ENCODE results near the gene JAZF1. TPM values are rescaled to one million over a fixed set of nuclear protein-coding genes. Genes with fewer than 3 reads are reported as not detected.

Gene JAZF1
- total and polyA plus RNA-seq, 3 donors from 2014 or later: 38.5 to 51.0 (median 46.4) TPM

DNA sequence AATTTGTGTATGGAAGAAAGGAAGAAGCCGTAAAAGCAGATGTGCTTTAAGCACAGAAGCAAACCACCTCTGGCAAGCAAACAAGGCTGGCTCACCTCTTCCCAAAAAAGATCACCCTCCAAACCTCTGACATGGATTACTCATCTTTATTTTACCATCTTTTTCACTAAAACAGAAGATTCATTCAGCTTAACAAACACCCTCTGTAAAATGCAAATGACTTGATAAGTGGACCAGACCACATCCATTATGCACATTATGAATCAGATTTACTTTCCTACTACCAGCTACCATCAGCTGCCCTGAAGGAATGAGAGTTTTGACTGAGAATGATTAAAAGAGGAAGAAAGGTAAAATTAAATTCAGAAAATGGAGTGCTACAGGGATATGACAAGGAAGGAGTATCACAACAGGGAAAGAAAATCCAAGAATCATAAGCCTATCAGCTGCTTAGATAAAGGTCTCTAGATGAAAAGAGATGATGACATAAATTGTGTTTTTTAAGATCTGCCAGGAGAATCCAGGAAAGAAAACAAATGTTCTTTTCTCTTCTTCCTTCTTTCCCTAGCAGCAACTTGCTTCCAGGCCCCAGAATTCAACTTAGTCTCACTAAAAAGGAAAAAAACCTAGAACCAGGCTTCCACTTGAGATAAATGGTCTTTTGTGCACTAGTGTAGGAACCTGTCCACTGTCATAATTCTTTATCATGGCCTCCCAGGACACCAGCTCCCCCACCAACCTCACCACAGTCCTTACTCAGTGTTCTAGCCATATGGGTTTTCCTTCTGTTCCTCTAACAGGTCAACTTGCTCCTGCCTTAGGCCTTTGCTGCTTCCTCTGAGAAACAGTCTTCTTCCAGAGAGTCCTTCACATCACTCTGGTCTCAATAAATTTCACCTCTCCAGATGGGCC is 47.4 kb downstream of the JAZF1 start:
- peak overlapping the region; percentile 76 to 80 for H3K27ac ChIP-seq
- intact Hi-C loops (cut with DNase I; ENCODE audit: low total_unique reads): no loop called here
- 79 to 89% methylated on average over 1 of the region's 1 CpG for WGBS, 2 donors

DNA sequence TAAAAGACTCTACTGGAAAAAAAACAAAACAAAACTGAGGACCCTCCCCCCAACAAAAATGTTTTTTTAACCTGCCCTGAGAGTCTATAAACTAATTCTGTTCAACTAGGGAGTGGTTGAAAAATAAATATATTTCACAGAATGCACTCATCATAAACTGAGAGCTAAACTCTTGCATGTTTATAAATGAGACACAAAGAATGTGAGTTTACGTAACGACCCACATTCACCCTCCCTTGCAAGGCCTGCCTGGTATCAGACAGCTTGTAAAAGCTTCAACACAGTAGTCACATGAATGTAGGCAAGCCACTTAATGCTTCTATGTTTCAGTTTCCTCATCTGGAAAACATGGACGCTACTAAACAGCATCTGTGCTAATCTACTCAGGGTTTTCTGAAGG is 50.3 kb downstream of the JAZF1 start:
- Histone ChIP-seq H3K36me3 (ENCODE audit: low read depth, missing control alignments) (no peaks in the 10 kb centered on the region), H3K4me3 (no peak overlapping the region), H3K27ac (peak overlapping the region; percentile 63 to 80), H3K27me3 (no peaks in the 10 kb centered on the region), H3K4me1 (peaks cover 66% of the 10 kb centered on the region), H3K9me3 (no peaks in the 10 kb centered on the region)
- TF ChIP-seq, protein P1, sequence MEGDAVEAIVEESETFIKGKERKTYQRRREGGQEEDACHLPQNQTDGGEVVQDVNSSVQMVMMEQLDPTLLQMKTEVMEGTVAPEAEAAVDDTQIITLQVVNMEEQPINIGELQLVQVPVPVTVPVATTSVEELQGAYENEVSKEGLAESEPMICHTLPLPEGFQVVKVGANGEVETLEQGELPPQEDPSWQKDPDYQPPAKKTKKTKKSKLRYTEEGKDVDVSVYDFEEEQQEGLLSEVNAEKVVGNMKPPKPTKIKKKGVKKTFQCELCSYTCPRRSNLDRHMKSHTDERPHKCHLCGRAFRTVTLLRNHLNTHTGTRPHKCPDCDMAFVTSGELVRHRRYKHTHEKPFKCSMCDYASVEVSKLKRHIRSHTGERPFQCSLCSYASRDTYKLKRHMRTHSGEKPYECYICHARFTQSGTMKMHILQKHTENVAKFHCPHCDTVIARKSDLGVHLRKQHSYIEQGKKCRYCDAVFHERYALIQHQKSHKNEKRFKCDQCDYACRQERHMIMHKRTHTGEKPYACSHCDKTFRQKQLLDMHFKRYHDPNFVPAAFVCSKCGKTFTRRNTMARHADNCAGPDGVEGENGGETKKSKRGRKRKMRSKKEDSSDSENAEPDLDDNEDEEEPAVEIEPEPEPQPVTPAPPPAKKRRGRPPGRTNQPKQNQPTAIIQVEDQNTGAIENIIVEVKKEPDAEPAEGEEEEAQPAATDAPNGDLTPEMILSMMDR (IDR thresholded peaks at IDR 0.05): no peak
- TF ChIP-seq POLR2A (IDR thresholded peaks at IDR 0.05): no peak
- no peak for DNase-seq
- intact Hi-C loops (cut with DNase I; ENCODE audit: low total_unique reads): no loop called here
- WGBS, 2 donors: 56 to 73% methylated on average over 3 of the region's 3 CpGs

More for the DNA sequence above, 47.4 kb downstream of the JAZF1 start:
- Histone ChIP-seq H3K4me1 (peaks cover 64% of the 10 kb centered on the region), H3K4me3 (no peak overlapping the region), H3K9me3 (no peaks in the 10 kb centered on the region), H3K36me3 (ENCODE audit: low read depth, missing control alignments) (no peaks in the 10 kb centered on the region), H3K27me3 (no peaks in the 10 kb centered on the region)
- TF ChIP-seq, protein P1 (IDR thresholded peaks at IDR 0.05): no peak
- no peak for TF ChIP-seq POLR2A (IDR thresholded peaks at IDR 0.05)
- no peak for DNase-seq

DNA sequence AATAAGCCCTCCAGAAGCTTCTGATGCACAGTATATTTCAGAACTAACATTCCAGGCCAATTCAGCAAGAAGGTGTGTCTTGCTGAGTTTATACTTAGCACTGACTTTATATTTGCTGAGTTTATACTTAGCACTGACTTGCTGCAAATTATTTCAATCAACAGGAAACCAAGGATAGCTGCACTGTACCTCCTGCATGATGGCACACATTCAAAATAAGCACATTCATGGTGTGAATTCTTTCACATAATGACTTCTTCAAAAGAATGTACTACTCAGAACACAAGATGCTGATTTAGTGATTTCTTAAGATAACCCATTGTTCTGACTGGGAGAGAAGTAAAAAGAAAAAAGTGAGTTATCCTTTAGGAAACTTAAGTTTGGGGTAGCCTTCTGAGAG is 52.0 kb downstream of the JAZF1 start:
- H3K4me3 ChIP-seq: no peak overlapping the region
- DNase-seq: no peak
- no peaks in the 10 kb centered on the region for H3K9me3 ChIP-seq
- H3K27ac ChIP-seq: peak overlapping the region; percentile 2 to 80
- intact Hi-C loops (cut with DNase I; ENCODE audit: low total_unique reads): no loop called here
- no peaks in the 10 kb centered on the region for H3K27me3 ChIP-seq
- TF ChIP-seq, protein P1 (IDR thresholded peaks at IDR 0.05): no peak
- no peak for TF ChIP-seq POLR2A (IDR thresholded peaks at IDR 0.05)
- H3K4me1 ChIP-seq: peaks cover 60% of the 10 kb centered on the region
- H3K36me3 ChIP-seq (ENCODE audit: low read depth, missing control alignments): no peaks in the 10 kb centered on the region

DNA sequence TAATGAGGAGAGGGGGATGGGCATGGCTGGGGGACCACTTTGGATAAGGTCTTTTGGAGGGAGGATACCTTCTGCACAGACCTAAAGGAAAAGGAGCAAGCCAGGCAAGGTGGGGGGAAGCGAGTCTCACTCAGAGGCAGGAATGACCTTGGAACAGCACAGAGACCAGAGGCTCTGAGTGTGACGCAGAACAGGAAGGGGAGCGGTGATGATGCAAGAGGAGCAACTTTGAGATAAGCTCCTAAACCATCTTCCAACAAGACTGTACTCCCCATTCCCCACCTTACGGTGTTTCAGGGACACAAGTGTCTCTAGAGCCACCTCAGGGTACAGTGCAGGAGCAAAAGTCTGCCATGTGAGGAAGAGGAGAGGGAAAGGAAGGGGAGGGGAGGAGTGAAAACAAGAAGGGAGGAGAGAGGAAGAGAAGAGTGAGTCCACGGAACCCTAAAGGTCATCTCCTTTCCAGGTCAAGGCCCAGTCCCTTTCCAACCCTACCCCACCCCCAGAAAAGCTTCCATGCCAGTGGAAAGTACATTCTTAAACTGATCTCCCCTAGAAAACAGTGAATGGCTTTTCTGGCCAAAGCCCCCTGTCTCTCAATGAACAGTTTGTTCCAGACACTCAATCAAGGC is 54.1 kb downstream of the JAZF1 start:
- Histone ChIP-seq H3K36me3 (ENCODE audit: low read depth, missing control alignments) (no peaks in the 10 kb centered on the region), H3K9me3 (no peaks in the 10 kb centered on the region), H3K27me3 (no peaks in the 10 kb centered on the region), H3K4me3 (no peak overlapping the region), H3K27ac (peak overlapping the region; percentile 80 to 82), H3K4me1 (peaks cover 51% of the 10 kb centered on the region)
- intact Hi-C loops (cut with DNase I; ENCODE audit: low total_unique reads): no loop called here
- WGBS, 2 donors: 36 to 54% methylated on average over 5 of the region's 5 CpGs
- TF ChIP-seq POLR2A (IDR thresholded peaks at IDR 0.05): no peak
- TF ChIP-seq, protein P1 (IDR thresholded peaks at IDR 0.05): no peak
- DNase-seq: peak; percentile 88

Measured in testis (tissue), 3 donors.